Kidney (tissue), 14 donors: ENCODE data around the gene ALK. TPM values are rescaled to one million over a fixed set of nuclear protein-coding genes. Genes with fewer than 3 reads are reported as not detected.
A peak's percentile ranks its signal among the peaks of the same experiment; 100 is the strongest.

Experiments used
- DNase-seq, 5 donors: peaks; one replicate each; pipeline ENCODE4 v3.0.0-alpha.2; 2013 to 2020
- FAIRE-seq: peaks from 2 replicates; lab custom pipeline; 2012; peaks lifted over from hg19 to GRCh38; lab: Jason Lieb, UNC
- H3K27ac ChIP-seq, 2 donors: one replicate each; pipeline ENCODE4 v1.7.0; 2013; ENCODE audit warnings: low read depth in 2 of 2, low read length in 2 of 2, inconsistent platforms in 1 of 2
- H3K27me3 ChIP-seq: one replicate; pipeline ENCODE4 v1.7.1; 2013; ENCODE audit warnings: low read length, inconsistent platforms; ENCODE audit not compliant: control insufficient read depth, insufficient read depth
- H3K36me3 ChIP-seq, 3 donors: one replicate each; pipeline versions ENCODE4 v1.7.0 to v1.7.1; 2013; ENCODE audit warnings: low read length in 3 of 3, control low read depth in 1 of 3, inconsistent platforms in 1 of 3; ENCODE audit not compliant: insufficient read depth in 3 of 3, control insufficient read depth in 2 of 3
- H3K4me1 ChIP-seq, 3 donors: one replicate each; pipeline versions ENCODE4 v1.7.0 to v1.7.1; 2013; ENCODE audit warnings: low read length in 3 of 3, inconsistent platforms in 1 of 3, low read depth in 1 of 3; ENCODE audit not compliant: control insufficient read depth in 2 of 3, insufficient read depth in 2 of 3
- H3K4me3 ChIP-seq, 3 donors: one replicate each; pipeline versions ENCODE4 v1.7.0 to v1.8.1; 2013; ENCODE audit warnings: low read length in 3 of 3, control low read depth in 1 of 3, inconsistent platforms in 1 of 3
- H3K9ac ChIP-seq, 3 donors: one replicate each; pipeline versions ENCODE4 v1.7.0 to v1.7.1; 2013; ENCODE audit warnings: low read length in 3 of 3, control low read depth in 1 of 3, inconsistent platforms in 1 of 3
- H3K9me3 ChIP-seq, 3 donors: one replicate each; pipeline versions ENCODE4 v1.7.0 to v1.7.1; 2013; ENCODE audit warnings: low read length in 3 of 3, control low read depth in 1 of 3, inconsistent platforms in 1 of 3; ENCODE audit not compliant: control insufficient read depth in 2 of 3, insufficient read depth in 1 of 3
- intact Hi-C: fragments of 100-400 bp; cut with DNase I; formaldehyde crosslinking; loops from one replicate; pipeline ENCODE4 v1.11.1; 2022
- polyA plus RNA-seq: library from polyadenylated mRNA; stranded (reverse); fragments of 350-450 nt; fragmentation: Illumina TruSeq; extraction: RNeasy Lipid Tissue Mini Kit (QIAGEN cat#74804); gene quantifications from one replicate; pipeline ENCODE4 v1.2.3, GENCODE V29; 2014; ENCODE audit warnings: low read depth, low replicate concordance; ENCODE audit not compliant: insufficient read depth
- total RNA-seq: library from RNA; stranded (reverse); fragmentation: NEBNext Ultra II Directional; extraction: Animal tissue kit (Norgen Biotek cat#: 25700); gene quantifications from one replicate; pipeline ENCODE4 v1.2.1, GENCODE V29; 2021
- TF ChIP-seq, protein P1 (sequence below): IDR thresholded peaks from 3 replicates; pipeline ENCODE4 v1.5.1; 2012; ENCODE audit warnings: mild to moderate bottlenecking, moderate library complexity, borderline replicate concordance; ENCODE audit not compliant: insufficient read depth; ENCODE audit errors: extremely low read depth
- donor health status: control.
- donor health status: control.
- donor health status: control.
- donor health status: control.
- donor health status: control.
- donor health status: DM: yes; HTN: yes; CAD: no.
- donor health status: Normal renal cell carcinoma (clear cell type).

The ALK gene
- total and polyA plus RNA-seq, 2 donors from 2014 or later = 0.13 TPM; not detected in 1

DNA sequence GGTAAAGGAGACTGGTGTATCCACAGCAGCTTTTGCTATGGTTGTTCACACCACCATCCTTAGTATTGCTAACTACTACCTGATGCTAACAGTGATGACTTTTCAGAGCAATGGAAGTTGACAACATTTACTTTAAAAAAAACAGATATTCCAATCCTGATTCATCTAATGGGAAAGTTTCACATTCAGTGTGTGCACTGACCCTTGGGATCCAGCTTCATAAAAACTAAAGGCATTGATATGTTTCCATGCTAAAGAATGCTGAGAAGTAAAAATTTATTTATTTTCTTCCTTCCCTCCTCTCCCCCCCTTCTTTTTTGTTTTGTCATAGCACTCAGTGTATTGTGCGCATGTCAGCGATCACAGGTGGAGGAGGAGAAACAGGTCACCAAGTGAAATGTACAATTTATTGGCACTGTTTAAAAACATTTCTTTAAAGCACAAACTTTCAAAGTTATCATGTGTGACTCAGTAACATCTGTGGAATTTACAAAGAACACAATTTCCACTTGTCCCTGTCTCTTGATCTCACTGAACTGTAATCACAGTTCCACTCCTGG is 229.9 kb downstream of the ALK start:
- FAIRE-seq = no peak
- H3K27ac ChIP-seq = no peak overlapping the region
- intact Hi-C loops = no loop called here
- TF ChIP-seq, protein P1, sequence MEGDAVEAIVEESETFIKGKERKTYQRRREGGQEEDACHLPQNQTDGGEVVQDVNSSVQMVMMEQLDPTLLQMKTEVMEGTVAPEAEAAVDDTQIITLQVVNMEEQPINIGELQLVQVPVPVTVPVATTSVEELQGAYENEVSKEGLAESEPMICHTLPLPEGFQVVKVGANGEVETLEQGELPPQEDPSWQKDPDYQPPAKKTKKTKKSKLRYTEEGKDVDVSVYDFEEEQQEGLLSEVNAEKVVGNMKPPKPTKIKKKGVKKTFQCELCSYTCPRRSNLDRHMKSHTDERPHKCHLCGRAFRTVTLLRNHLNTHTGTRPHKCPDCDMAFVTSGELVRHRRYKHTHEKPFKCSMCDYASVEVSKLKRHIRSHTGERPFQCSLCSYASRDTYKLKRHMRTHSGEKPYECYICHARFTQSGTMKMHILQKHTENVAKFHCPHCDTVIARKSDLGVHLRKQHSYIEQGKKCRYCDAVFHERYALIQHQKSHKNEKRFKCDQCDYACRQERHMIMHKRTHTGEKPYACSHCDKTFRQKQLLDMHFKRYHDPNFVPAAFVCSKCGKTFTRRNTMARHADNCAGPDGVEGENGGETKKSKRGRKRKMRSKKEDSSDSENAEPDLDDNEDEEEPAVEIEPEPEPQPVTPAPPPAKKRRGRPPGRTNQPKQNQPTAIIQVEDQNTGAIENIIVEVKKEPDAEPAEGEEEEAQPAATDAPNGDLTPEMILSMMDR = no peak
- peak in 1 of 5 donors; percentile 1 for DNase-seq
- no peak overlapping the region for H3K9ac ChIP-seq
- no peaks in the 10 kb centered on the region for H3K36me3 ChIP-seq
- no peak overlapping the region for H3K4me3 ChIP-seq
- H3K27me3 ChIP-seq = no peaks in the 10 kb centered on the region
- peaks cover 0 to 3% (median 0%) of the 10 kb centered on the region in 3 donors for H3K4me1 ChIP-seq
- peaks cover 0 to 9% (median 0%) of the 10 kb centered on the region in 3 donors for H3K9me3 ChIP-seq

DNA sequence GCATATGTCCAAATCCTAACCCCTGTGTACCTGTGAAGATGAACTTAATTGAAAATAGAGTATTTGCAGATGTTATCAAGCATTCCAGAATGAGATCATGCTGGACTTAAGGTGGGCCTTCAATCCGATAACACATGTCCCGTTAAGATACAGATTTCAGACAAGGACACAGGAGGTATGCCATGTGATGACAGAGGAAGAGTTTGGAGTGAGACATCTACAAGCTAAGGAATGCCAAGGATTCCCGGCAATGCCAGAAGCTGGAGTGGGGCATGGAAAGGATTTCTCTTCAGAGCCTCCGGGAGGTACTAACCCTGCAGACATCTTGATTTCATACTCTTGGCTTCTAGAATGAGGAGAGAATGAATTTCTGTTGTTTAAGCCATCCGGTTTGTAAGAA is 231.7 kb downstream of the ALK start:
- peaks cover 0 to 9% (median 0%) of the 10 kb centered on the region in 3 donors for H3K9me3 ChIP-seq
- no peak overlapping the region for H3K9ac ChIP-seq
- TF ChIP-seq, protein P1 = no peak
- no peak for FAIRE-seq
- H3K4me3 ChIP-seq = no peak overlapping the region
- H3K27ac ChIP-seq = no peak overlapping the region
- intact Hi-C loops = no loop called here
- H3K36me3 ChIP-seq = no peaks in the 10 kb centered on the region
- H3K4me1 ChIP-seq = peaks cover 0 to 3% (median 0%) of the 10 kb centered on the region in 3 donors
- no peak for DNase-seq
- no peaks in the 10 kb centered on the region for H3K27me3 ChIP-seq

DNA sequence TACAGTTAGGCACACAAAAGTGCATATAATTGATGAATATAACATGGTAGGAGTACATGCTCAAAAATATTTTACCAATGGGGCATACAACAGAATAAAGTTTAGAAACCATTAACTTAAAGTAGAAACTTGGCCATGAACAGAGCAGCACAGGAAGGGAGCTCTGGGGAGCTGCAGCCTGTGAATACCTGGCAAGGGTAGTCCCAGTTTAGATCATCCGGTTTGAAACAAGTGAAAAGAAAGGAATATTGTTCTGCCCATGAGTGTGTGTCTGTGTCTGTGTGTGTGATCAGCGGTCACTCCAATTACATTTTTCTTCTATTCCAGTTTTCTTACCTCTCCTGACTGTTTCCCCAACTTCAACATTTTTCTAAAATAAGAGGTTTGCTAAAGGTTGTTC is 233.0 kb downstream of the ALK start:
- Histone ChIP-seq H3K4me3 (no peak overlapping the region), H3K27me3 (no peaks in the 10 kb centered on the region), H3K9me3 (peaks cover 0 to 9% (median 0%) of the 10 kb centered on the region in 3 donors), H3K27ac (no peak overlapping the region), H3K9ac (no peak overlapping the region), H3K4me1 (peaks cover 0 to 3% (median 0%) of the 10 kb centered on the region in 3 donors), H3K36me3 (no peaks in the 10 kb centered on the region)
- no peak for FAIRE-seq
- intact Hi-C loops = no loop called here
- TF ChIP-seq, protein P1 = no peak
- DNase-seq = no peak
